ENCODE data around the gene EFCC1.
A peak's percentile ranks its signal among the peaks of the same experiment; 100 is the strongest.

The EFCC1 gene

DNA sequence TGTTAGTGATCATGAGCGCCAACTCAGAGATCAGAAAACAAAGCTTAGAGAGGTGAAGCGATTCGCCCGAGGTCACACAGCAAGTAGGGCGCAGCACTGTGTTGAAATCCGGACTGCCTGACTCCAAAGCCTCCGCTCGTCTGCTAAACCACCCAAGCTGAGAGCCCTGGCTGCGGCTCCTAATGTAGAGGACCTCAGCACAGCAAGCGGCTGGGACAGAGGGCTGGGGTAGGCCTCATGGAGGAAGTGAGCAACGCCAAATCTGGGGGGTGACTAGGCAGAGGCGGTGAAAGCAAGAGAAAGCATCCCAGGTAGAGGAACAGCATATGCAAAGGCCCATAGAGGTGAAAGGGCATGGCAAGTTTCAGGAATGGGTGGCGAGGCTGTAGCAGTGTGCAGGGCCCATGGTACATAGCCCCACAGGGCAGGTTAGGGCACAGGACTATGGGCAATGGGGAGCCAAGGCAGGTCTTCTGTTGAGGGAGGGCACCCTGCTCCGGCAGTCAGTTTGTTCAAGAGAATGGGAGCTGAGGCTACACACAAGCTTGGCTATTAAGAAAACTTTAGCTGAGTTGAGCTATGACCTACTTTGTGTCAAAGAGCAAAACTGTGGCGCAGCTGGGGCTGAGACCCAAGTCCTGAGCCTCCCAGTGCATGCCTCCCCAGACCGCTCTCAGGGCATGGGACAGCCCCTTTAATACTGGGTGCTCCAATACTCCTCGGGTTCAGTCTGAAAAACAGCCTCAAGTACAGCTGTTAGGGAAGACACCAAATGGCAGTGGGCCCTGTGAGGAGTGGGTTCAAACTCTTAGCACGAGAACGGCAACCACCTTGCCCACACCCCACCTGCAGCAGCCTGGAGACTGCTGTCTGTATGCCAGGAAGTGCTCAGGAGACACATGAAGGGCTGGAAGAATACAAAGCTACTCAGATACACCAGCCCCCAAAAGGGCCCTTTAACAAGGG is 6.2 kb upstream of the EFCC1 start:
- no peak for DNase-seq

DNA sequence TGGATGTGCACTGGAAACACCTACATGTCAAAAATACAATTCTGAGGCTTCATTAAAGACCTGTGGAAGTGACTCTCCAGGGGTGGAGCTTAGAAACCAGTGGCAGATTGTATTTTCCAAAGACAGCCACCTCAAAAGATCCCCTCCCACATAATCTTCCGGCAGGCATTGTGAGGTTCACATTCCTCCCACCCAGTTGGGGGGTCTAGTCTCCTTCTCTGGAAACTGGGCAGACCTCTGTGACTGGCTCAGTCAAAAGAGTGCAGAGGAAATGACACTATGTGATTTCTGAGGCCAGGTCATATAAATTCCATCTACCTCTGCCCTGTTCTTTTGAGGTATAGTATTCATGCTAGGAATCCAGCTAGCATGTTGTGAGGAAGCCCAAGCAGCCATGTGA is 5.4 kb upstream of the EFCC1 start:
- no peak for DNase-seq

DNA sequence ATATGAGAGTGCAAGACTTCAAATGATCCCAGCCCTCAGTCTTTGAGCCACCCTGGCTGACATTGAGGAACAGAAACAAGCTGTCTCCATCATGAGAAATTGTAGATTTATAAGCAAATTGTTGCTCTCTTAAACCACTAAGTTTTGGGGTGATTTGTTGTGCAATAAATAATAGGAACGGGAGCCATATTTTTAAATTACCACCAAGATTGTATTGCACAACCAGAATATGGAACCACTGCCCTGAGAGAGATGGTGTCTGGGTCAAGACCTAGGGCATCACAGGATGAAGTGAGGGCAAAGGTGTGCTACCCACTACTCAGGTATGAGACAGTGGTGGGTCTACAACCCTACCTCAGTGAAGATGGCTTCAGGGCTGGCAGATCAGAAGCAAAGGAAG is 4.9 kb upstream of the EFCC1 start:
- no peak for DNase-seq

DNA sequence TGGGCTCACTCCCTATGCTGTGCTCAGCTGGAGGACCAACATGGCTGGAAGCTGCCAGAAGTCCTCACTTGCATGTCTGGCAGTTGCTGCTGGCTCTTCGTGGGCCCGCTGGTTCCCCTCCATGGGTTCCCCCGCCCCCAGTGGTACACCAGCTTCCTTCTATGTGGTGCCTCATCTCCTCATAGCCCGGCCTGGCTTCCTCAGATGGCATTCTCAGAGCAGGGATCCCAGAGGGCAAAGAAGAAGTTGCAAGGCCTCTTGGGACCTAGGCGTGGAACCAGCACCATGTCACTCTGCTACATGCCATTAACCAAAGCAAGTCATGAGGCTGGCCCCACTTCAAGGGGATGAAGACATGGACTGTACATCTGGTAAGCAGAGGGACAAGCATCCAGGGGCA is 4.4 kb upstream of the EFCC1 start:
- no peak for DNase-seq

DNA sequence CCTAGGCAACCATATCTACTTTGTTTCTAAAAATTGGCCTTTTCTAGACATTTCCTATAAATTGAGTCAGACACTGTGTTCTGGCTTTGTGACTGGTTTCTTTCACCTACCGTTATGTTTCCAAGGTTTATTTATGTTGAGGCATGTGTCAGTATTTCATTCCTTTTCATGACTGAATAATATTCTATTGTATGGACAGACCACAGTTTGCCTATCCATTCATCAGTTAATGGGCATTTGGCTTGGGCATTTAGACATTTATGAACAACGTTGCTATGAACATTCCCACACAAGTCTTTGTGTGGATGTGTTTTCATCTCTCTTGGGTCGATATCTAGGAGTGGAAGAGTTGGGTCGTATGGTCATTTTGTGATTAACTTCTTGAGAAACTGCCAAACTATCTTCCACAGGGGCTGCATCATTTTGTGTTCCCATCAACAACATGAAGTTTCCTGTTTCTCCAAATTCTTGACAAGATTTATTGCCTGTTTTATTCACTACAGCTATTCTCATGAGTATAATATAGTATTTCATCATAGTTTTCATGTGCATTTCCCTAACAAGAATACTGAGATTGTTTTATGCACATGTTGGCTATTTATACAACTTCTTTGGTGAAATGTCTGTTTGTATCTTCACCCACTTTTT is 3.5 kb upstream of the EFCC1 start:
- no peak for DNase-seq

DNA sequence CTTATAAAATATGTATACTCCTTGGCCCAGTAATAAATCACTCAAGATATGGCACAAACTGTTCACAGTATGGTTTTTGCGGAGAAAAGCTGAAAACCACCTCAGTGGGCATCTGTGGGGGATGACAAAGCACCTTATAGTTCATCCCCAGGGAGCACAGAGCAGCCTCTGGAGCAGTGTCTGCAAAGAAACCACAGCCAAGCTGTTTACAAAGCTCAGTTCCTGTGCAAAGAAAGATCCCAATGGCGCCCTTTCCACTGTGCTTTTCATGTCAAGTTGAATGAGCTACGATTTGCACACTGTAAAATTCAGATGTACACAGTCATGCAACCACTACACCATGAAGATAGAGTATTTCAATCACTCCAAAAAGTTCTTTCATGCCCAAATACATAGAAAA is 2.5 kb upstream of the EFCC1 start:
- peak; percentile 46 for DNase-seq

DNA sequence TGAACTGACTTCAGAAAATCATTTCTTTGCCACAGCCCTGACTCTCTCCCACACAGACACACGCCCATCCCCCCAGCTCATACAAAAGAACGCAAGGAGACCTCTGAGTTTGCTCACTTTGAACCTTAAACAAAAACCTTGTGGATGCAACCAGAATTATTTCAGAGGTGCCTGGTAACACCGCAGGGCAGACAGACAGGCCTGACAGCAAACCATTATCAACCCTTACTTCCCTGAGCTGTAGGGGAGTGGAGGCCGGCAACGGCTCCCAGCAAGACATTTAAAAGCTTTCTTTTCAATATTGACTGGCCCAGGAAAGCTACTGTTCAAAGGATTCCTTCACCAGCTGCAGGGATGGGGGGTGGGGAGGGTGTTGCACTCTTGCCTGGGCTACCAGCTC is 2.0 kb upstream of the EFCC1 start:
- DNase-seq = no peak

DNA sequence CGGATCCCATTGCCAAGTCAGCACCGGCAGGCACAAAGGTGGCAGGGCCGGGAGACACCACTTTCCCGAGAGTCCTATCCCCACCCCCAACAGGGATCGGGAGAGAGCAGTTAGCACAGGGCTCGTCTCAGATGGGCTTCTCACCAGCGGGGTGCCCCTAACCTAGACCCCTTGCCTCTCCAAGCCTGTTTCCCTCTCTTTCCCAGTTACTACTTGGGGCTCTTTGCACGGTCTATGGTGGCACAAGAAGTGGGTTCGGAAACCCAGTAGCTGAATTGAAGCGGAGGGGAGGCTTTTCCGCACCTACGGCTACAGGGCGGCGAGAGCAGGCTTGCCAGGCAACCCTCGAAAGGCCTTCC is 383 bp upstream of the EFCC1 start:
- DNase-seq = no peak

DNA sequence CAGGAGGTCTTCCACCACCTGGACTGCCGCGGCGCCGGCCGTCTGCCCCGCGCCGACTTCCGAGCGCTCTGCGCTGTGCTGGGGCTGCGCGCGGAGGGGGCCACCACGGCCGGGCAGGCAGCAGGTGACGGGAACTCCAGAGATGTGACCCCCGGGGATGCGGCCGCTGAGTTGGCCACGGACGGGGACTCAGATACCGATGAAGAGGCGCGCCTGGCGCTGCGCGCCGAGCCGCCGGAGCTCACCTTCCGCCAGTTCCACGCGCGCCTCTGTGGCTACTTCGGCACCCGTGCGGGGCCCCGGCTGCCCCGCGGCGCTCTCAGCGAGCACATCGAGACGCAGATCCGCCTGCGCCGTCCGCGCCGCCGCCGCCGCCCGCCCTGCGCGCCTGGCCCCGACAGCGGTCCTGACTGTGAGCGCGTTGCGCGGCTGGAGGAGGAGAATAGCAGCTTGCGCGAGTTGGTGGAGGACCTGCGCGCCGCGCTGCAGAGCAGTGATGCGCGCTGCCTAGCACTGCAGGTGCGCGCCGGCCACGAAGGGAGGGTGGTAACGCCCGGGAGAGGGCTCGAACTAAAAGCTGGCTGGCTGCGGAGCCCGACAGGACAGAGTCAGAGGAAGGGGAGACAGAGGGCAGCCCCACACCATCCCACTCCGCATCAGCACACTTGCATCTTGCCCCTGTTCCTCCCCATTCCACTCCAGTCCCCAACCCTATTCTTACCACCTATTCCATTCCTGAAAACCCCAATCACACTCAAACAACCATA is 885 bp downstream of the EFCC1 start:
- DNase-seq = no peak

DNA sequence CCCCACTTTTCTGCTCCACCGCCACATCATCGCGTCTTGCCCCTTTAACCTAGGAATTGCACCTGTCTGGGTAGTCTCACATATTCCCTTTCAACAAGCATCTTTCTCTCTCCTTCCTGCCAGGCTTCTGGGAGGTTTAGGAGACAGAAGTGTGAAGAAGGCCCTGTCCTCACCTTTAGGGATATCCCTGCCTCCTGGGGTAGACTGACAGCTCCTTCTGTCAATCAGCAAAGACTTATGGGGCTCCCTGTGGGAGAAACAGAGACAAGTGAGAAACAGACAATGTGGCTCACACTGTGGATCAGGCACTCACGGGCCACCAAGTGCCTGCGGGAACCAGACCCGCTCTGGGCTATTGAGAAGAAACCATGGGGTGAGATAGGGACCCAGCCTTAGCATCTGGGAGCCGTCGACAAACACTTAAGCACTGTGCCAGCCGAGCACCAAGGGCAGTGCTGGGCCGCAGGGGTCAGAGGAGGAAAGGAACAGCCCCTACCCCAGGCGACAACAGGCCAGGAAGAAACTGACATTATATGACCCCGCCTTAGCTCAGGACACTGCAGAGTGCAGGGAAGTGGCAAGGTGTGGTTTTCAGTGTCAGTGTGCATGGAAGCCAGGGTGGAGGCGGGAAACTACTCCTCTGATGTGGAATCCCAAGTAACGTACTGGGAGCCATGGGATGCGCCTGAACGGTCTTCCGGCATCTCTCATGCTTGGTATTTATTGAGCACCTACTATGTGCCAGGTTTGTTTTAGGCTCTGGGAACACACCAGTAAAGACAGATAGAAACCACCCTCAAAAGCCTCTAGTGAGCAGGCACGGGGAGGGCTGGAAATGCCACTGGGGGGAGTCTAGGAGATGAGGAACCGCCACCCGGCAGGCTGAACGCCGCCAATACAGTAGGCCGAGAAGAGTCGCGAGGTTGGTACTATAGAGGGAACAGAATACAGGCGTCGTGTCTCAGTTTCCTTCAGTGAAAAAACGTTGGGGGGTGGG is 1.8 kb downstream of the EFCC1 start:
- no peak for DNase-seq

DNA sequence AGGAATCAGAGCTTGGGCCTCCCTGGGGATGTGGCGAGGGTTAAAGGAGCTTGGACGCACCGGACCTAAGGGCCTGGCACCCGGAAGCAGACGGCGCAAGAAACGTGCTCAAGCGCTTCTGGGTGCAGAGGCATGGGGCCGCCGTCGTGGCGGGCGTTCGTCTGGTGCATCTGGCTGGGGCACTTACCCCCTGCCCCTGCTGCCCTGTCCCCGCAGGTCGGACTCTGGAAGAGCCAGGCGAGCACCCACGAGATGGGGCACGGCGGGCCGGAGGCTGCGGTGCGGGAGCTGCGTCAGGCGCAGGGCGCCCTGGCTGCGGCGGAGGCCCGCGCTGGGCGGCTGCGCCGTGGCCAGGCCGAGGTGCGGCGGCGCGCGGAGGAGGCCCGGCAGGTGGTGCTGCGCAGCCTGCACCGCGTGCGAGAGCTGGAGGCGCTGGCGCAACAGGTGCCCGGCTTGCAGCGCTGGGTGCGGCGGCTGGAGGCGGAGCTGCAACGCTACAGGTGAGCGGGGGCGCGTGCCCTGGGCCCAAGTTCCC is 2.5 kb downstream of the EFCC1 start:
- DNase-seq = no peak

DNA sequence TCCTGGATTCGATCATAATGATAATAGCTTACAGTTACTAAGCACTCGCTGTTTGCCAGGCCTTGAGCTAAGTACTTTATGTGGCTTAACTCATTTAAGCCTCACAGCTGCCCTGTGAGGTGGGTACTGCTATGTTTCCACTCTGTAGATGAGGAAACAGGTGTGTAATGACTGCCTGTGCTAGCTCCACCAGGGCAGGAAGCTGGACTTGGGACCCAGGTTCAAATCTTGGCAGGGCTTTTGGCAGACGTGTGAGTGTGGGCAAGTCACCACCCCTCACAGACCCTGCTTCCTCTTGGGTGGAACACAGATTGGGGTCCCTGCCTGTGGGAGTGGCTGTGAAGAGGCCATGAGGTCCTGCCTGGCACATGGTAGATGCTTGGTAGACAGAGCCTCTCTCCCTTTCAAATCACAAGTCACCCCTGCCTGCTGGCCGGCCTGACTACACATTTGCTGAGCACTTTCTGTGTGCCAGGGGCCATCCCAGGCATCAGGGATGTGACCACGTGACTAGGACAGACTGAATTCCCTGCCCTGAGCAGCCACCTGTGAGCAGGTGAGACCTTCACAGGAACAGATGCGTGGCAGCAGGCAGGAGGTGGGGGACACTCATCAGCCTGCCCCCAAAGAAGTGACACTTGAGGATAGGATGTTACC is 3.7 kb downstream of the EFCC1 start:
- no peak for DNase-seq

DNA sequence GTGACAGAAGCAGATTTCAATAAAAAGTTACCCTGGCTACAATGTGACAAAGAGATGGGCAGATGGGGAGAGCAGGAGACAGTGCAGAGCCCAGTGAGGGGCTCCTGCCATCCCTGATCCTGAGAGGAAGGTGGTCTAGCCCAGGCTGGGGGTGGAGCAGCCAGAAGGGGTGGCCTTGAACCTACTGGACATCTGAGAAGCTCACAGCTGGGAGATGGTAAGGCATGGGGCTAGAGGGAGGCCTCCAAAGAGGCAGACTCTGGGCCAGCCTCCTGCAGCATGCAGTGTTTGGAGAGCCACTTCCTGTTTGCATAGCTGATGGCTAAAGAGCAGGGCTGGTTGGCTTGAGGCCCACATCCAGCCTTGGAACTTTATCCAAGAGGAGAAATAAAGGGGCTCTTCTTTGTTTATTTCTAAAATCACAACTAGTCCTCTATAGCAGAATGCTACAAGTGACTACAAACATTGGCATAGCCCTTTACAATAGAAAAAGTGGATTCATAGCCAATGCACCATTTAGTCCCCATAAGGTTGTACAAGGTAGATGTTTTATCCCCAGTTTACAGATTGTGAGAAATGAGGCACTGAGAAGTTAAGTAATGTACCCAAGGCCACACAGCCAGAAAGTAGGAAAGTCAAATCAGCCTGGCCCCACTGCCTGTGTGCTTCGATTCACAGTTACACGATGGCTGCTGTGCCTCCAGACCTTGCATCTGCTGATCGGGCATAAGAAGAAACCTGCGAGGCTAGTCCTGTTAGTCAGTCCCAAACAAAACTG is 4.6 kb downstream of the EFCC1 start:
- no peak for DNase-seq

DNA sequence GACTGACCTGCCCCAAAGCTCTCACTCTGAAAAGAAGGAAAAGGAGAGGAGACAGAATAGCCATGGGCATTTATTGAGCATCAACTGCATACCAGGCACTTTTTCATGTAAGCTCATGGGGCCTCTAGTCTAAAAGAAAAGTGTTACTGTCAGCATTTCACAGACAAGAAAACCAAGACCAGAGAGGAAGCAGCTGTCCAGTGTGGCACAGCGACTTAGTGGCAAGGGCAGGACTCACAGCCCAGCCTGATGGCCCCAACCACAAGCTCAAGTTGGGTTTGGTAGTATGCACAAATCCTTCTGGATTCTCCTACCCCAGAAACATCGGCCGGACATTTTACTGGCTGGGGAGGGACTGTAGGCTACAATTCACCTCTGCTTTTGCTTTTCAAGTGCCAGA is 5.8 kb downstream of the EFCC1 start:
- no peak for DNase-seq

DNA sequence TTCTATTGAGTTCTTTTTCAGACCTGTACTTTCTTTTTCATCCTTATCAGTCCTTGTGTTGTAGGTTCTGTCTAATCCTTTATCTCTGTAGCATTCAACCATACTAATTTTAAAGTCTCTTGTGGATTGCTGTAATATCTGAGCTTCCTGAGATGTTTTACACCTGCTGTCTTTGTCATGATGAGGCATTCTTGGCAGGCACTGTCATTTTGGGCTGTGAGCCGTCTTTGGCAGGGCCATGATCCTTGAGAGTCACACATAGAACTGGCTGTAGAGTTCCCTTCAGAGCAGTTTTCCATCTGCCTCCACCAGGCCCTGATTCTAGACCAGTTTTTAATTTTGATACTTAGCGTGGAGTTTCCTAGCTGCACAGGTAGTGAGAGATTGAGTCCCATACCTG is 6.7 kb downstream of the EFCC1 start:
- no peak for DNase-seq

DNA sequence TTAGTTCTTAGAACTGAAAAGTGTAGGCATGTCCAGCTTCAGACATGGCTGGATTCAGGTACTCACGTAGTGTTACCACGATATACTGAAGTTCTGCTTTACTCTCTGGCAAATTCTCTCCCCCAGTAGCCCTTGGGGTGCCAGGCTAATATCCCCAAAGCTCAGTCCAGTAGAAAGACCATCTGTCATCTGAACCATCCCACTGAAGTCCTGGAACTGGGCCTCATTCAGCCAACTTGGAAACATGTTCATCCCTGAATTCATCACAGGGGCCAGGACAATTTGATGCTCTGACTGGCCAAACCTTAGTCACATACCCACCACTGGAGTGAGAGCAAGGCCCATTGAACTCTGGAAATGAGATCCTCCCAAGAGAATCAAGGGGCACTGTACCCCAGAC is 8.2 kb downstream of the EFCC1 start:
- DNase-seq = no peak

DNA sequence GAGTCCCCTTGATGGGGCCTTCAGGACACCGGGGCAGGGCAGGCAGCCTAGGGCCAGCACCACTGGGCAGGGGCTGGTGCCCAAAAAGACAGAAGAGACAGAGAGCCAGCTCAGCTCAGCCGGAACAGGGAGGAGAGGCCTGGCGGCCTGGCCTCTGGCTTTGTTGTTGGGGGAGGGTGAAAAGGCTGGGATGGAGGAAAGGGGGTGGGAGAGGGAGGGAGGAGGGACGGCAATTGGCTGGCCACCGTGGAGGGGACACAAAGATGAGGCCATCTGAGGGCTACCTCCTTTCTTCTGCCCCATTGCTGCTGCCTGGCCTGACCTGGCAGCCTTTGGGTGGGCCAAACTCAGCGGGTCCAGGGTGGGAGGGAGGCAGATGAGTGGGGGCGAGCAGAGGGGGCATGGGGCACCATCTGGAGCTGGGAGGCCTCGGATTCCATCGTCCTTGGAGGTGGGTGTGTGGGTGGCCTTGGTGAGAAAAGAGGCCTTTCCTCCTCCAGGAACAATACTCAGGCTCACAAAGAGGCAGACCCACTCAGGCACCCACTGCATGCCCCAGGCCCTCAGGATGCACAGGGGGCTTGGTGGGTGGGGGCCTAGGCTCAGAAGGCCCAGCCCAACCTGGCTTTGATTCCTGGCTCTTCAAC is 9.3 kb downstream of the EFCC1 start:
- no peak for DNase-seq

DNA sequence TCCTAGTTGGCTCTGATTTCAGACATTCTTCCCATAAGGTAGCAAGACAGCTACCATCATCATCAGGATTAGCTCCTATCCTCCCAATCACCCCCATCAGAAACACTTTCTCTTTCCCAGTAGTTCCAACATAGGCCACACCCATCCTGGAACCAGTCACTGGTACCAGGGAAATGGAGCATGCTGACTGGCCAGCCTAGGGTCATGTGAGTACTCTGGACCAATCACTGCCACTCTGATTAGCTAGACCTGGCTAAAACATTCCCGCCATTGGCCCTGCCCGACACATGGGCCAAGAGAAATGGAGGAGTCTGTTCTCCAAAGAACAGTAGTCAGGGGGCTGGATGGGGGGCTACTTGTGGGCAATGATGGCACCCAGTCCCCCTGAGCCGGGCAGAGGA is 12.4 kb downstream of the EFCC1 start:
- DNase-seq = no peak

DNA sequence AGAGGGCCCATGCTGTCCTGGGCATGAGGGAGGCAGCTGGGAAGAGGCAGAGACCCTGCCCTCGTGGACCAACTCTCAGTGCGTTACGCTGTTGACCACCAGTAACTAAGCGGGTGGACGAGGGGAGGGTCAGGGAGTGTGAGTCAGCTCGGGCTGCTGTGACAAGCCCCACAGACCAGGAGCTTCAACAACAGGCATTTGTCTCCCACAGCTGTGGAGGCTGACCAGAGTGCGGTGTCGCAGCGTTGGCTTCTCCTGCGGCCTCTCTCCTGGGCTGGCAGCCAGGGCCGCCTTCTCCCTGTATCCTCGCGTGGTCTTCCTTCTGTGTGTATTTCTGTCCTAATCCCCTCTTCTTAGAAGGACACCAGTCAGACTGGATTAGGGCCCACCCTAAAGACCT is 13.0 kb downstream of the EFCC1 start:
- no peak for DNase-seq

DNA sequence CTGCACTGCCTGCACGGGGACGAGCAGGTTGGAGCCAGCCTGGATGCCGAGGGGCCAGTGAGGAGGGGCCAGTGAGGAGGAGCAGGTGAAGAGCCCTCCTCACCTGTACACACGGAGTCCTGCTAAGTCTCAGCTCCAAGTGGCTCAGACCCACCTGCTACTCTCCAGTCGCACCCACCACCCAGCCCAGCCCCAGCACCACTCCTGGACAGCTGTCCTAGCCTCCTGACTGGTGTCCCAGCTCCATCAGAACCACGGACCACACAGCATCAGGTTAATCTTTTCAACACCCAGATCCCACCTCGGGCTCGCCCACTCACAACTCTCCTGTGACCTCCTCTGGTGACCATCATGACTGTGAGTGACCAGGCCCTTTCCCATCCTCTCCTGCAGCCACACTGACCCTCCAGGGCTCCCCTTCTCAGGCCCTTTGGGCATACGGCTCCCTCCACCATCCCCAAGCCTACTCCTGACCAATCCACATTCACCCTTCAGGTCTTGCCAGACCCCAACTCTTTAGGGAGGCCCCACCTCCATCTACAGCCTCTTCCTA is 13.8 kb downstream of the EFCC1 start:
- no peak for DNase-seq

Data from GF-D8 (cell line).